Karpas-422 (cell line): ENCODE results near the gene GSTO2. TPM values are rescaled to one million over a fixed set of nuclear protein-coding genes. Genes with fewer than 3 reads are reported as not detected.

Experiments used
- DNase-seq: peaks from one replicate; pipeline ENCODE4 v3.0.0-alpha.2; 2015
- H2AFZ ChIP-seq: fragments of 200-600 bp; sonication (generic); 2 replicates; pipeline ENCODE4 v1.6.1; 2014; ENCODE audit warnings: antibody characterized with exemption, low read length, mixed read lengths
- H3K27ac ChIP-seq: fragments of 200-600 bp; sonication (generic); 2 replicates; pipeline ENCODE4 v1.5.1; 2014; ENCODE audit warnings: mild to moderate bottlenecking, low read length, moderate library complexity
- H3K27me3 ChIP-seq: fragments of 200-600 bp; sonication (generic); 2 replicates; pipeline ENCODE4 v1.6.1; 2014; ENCODE audit warnings: low read length, mixed read lengths
- H3K36me3 ChIP-seq: fragments of 200-600 bp; sonication (generic); 2 replicates; pipeline ENCODE4 v1.6.1; 2014; ENCODE audit warnings: low read length, mixed read lengths; ENCODE audit not compliant: insufficient read depth
- H3K4me1 ChIP-seq: fragments of 200-600 bp; sonication (generic); 2 replicates; pipeline ENCODE4 v1.6.1; 2014; ENCODE audit warnings: mild to moderate bottlenecking, low read length, mixed read lengths
- H3K4me2 ChIP-seq: fragments of 200-600 bp; sonication (generic); 2 replicates; pipeline ENCODE4 v1.6.1; 2014; ENCODE audit warnings: low read length, low read depth, mild to moderate bottlenecking; ENCODE audit not compliant: poor library complexity, severe bottlenecking
- H3K4me3 ChIP-seq: fragments of 200-600 bp; sonication (generic); 2 replicates; pipeline ENCODE4 v1.5.1; 2014; ENCODE audit warnings: mild to moderate bottlenecking, antibody characterized with exemption, low read length, mixed read lengths
- H3K79me2 ChIP-seq: fragments of 200-600 bp; sonication (generic); 2 replicates; pipeline ENCODE4 v1.6.1; 2014; ENCODE audit warnings: mild to moderate bottlenecking, low read length, mixed read lengths
- H3K9ac ChIP-seq: fragments of 200-600 bp; sonication (generic); 2 replicates; pipeline ENCODE4 v1.6.0; 2014; ENCODE audit warnings: low read length
- H3K9me2 ChIP-seq: fragments of 200-600 bp; sonication (generic), shearing (Covaris generic); replicated peaks from 2 replicates; pipeline ENCODE4 v1.6.0; 2014; ENCODE audit warnings: mild to moderate bottlenecking, low read length, moderate library complexity; ENCODE audit not compliant: insufficient read depth
- H3K9me3 ChIP-seq: fragments of 300-700, 200-600 bp; sonication (generic); 2 replicates; pipeline ENCODE4 v1.6.1; 2014; ENCODE audit warnings: low read length, mixed read lengths
- H4K20me1 ChIP-seq: fragments of 200-600 bp; sonication (generic); 2 replicates; pipeline ENCODE4 v1.6.1; 2014; ENCODE audit warnings: mild to moderate bottlenecking, antibody characterized with exemption, low read length, low read depth; ENCODE audit not compliant: insufficient read depth
- total RNA-seq: library from RNA; depleted of rRNA; stranded (reverse); fragments of >200 nt; shearing (Covaris generic); gene quantifications from 2 replicates; pipeline ENCODE4 v1.2.3, GENCODE V29; 2014; ENCODE audit warnings: low replicate concordance

Gene GSTO2
- total RNA-seq, 1 experiment from 2014 or later: 1.3 TPM

GRCh38 chr10:104337521-104337984 lies 68.6 kb downstream of the GSTO2 start:
- Histone ChIP-seq H4K20me1 (peaks cover 43% of the 10 kb centered on the region), H3K27ac (peak overlapping the region; percentile 61), H3K27me3 (no peaks in the 10 kb centered on the region), H3K4me2 (peak overlapping the region; percentile 93), H3K9me2 (no peaks in the 10 kb centered on the region), H3K36me3 (no peaks in the 10 kb centered on the region), H3K9me3 (no peaks in the 10 kb centered on the region), H3K4me3 (peak overlapping the region; percentile 95), H3K4me1 (peaks cover 47% of the 10 kb centered on the region), H3K9ac (peak overlapping the region; percentile 90), H3K79me2 (0 out of 2 replicates have a peak, but pooled peaks cover 2% of the 10 kb centered on the region), H2AFZ (peak overlapping the region; percentile 98; the same call in 1 of the 2 replicates)
- DNase-seq: peak; percentile 86

GRCh38 chr10:104337985-104338735 lies 69.2 kb downstream of the GSTO2 start, which contains the start of gene ITPRIP:
ITPRIP (minus strand) TSS chr10:104338465; CDS start chr10:104316051, 22,414 bp downstream.
- peak within 1 kb of the TSS; percentile 98 for H2AFZ ChIP-seq
- no peaks in the 10 kb centered on the region for H3K9me2 ChIP-seq
- peaks cover 37% of the 10 kb centered on the region for H4K20me1 ChIP-seq
- H3K9me3 ChIP-seq: no peaks in the 10 kb centered on the region
- 0 out of 2 replicates have a peak, but pooled peaks cover 2% of the 10 kb centered on the region for H3K79me2 ChIP-seq
- H3K9ac ChIP-seq: peak within 1 kb of the TSS; percentile 90
- H3K36me3 ChIP-seq: no peaks in the 10 kb centered on the region
- H3K27me3 ChIP-seq: no peaks in the 10 kb centered on the region
- H3K27ac ChIP-seq: peak within 1 kb of the TSS; percentile 61
- peaks cover 51% of the 10 kb centered on the region for H3K4me1 ChIP-seq
- peak within 1 kb of the TSS; percentile 93 for H3K4me2 ChIP-seq
- H3K4me3 ChIP-seq: peak within 1 kb of the TSS; percentile 95
- DNase-seq: peak; percentile 82

GRCh38 chr10:104339469-104340110 lies 70.6 kb downstream of the GSTO2 start:
- no peaks in the 10 kb centered on the region for H3K27me3 ChIP-seq
- 0 out of 2 replicates have a peak, but pooled peaks cover 2% of the 10 kb centered on the region for H3K79me2 ChIP-seq
- H3K4me3 ChIP-seq: peak overlapping the region; percentile 95; the same call in 1 of the 2 replicates
- no peaks in the 10 kb centered on the region for H3K36me3 ChIP-seq
- no peak overlapping the region for H3K9ac ChIP-seq
- peak overlapping the region; percentile 93 for H3K4me2 ChIP-seq
- peaks cover 46% of the 10 kb centered on the region for H3K4me1 ChIP-seq
- no peak overlapping the region for H2AFZ ChIP-seq
- peaks cover 23% of the 10 kb centered on the region for H4K20me1 ChIP-seq
- DNase-seq: no peak
- no peaks in the 10 kb centered on the region for H3K9me3 ChIP-seq
- no peaks in the 10 kb centered on the region for H3K9me2 ChIP-seq
- no peak overlapping the region for H3K27ac ChIP-seq

- Histone ChIP-seq H2AFZ (no peak overlapping the region), H3K4me2 (no peak overlapping the region), H3K27ac (no peak overlapping the region)
Measured at GRCh38 chr10:104340111-104340526, 71.1 kb downstream of the GSTO2 start.

GRCh38 chr10:104340641-104341040 lies 71.7 kb downstream of the GSTO2 start:
- no peak for DNase-seq
- Histone ChIP-seq H3K4me1 (peaks cover 35% of the 10 kb centered on the region), H3K27ac (no peak overlapping the region), H3K79me2 (0 out of 2 replicates have a peak, but pooled peaks cover under 1% of the 10 kb centered on the region), H3K9me2 (no peaks in the 10 kb centered on the region), H4K20me1 (peaks cover 13% of the 10 kb centered on the region), H3K36me3 (no peaks in the 10 kb centered on the region), H3K9me3 (no peaks in the 10 kb centered on the region), H3K4me3 (no peak overlapping the region), H2AFZ (no peak overlapping the region), H3K9ac (no peak overlapping the region), H3K27me3 (no peaks in the 10 kb centered on the region), H3K4me2 (no peak overlapping the region)

More at GRCh38 chr10:104340111-104340526, 71.1 kb downstream of the GSTO2 start:
- H3K4me1 ChIP-seq: peaks cover 41% of the 10 kb centered on the region
- no peak overlapping the region for H3K9ac ChIP-seq
- H3K9me3 ChIP-seq: no peaks in the 10 kb centered on the region
- H3K36me3 ChIP-seq: no peaks in the 10 kb centered on the region
- peaks cover 18% of the 10 kb centered on the region for H4K20me1 ChIP-seq
- no peaks in the 10 kb centered on the region for H3K9me2 ChIP-seq
- H3K27me3 ChIP-seq: no peaks in the 10 kb centered on the region
- no peak overlapping the region for H3K4me3 ChIP-seq
- DNase-seq: no peak
- 0 out of 2 replicates have a peak, but pooled peaks cover 2% of the 10 kb centered on the region for H3K79me2 ChIP-seq

GRCh38 chr10:104342941-104343411 lies 74.0 kb downstream of the GSTO2 start:
- Histone ChIP-seq H4K20me1 (no peaks in the 10 kb centered on the region), H3K36me3 (no peaks in the 10 kb centered on the region), H3K9me3 (no peaks in the 10 kb centered on the region), H3K4me1 (peaks cover 30% of the 10 kb centered on the region), H2AFZ (no peak overlapping the region), H3K4me2 (no peak overlapping the region), H3K9ac (no peak overlapping the region), H3K27me3 (no peaks in the 10 kb centered on the region), H3K79me2 (no peaks in the 10 kb centered on the region), H3K9me2 (no peaks in the 10 kb centered on the region), H3K4me3 (no peak overlapping the region), H3K27ac (no peak overlapping the region)
- no peak for DNase-seq

- no peak for DNase-seq
- H3K27ac ChIP-seq: no peak overlapping the region
Measured at GRCh38 chr10:104344219-104344618, 75.2 kb downstream of the GSTO2 start.

GRCh38 chr10:104345515-104345914 lies 76.5 kb downstream of the GSTO2 start:
- no peaks in the 10 kb centered on the region for H3K9me2 ChIP-seq
- H3K9me3 ChIP-seq: no peaks in the 10 kb centered on the region
- no peaks in the 10 kb centered on the region for H3K36me3 ChIP-seq
- no peaks in the 10 kb centered on the region for H3K79me2 ChIP-seq
- no peaks in the 10 kb centered on the region for H3K27me3 ChIP-seq
- H3K4me3 ChIP-seq: no peak overlapping the region
- H3K4me1 ChIP-seq: peaks cover 38% of the 10 kb centered on the region
- H3K4me2 ChIP-seq: no peak overlapping the region
- H4K20me1 ChIP-seq: no peaks in the 10 kb centered on the region
- H3K27ac ChIP-seq: no peak overlapping the region
- no peak overlapping the region for H3K9ac ChIP-seq
- H2AFZ ChIP-seq: no peak overlapping the region
- no peak for DNase-seq

More at GRCh38 chr10:104344219-104344618, 75.2 kb downstream of the GSTO2 start:
- H3K9me3 ChIP-seq: no peaks in the 10 kb centered on the region
- H3K9me2 ChIP-seq: no peaks in the 10 kb centered on the region
- no peaks in the 10 kb centered on the region for H4K20me1 ChIP-seq
- no peaks in the 10 kb centered on the region for H3K79me2 ChIP-seq
- no peaks in the 10 kb centered on the region for H3K36me3 ChIP-seq
- no peak overlapping the region for H3K9ac ChIP-seq
- H2AFZ ChIP-seq: no peak overlapping the region
- no peak overlapping the region for H3K4me3 ChIP-seq
- H3K4me1 ChIP-seq: peaks cover 34% of the 10 kb centered on the region
- no peak overlapping the region for H3K4me2 ChIP-seq
- no peaks in the 10 kb centered on the region for H3K27me3 ChIP-seq
